Omental fat pad (tissue), 4 donors: Measurements from ENCODE around the gene SPSB3. TPM values are rescaled to one million over a fixed set of nuclear protein-coding genes. Genes with fewer than 3 reads are reported as not detected.

Experiments used
- ATAC-seq: fragments of 150-250 bp; one replicate; pipeline ENCODE4 v1.9.1; 2016; ENCODE audit warnings: mild to moderate bottlenecking, moderate library complexity; ENCODE audit not compliant: low FRiP score
- DNase-seq: peaks from one replicate; pipeline ENCODE4 v3.0.0-alpha.2; 2019; ENCODE audit warnings: low spot score
- CTCF ChIP-seq, 3 donors: fragments of 450-650 bp; IDR thresholded peaks; one replicate each; pipeline ENCODE4 v1.5.1; 2016 to 2017; ENCODE audit warnings: antibody characterized with exemption in 3 of 3, mild to moderate bottlenecking in 3 of 3, moderate library complexity in 2 of 3
- total RNA-seq, 4 donors: library from RNA; depleted of rRNA; stranded (reverse); fragments of >200 nt; gene quantifications; one replicate each; pipeline ENCODE4 v1.1.0, GENCODE V29; 2016

Gene SPSB3
- total RNA-seq, 4 donors from 2014 or later: 39.5 to 88.1 (median 50.7) TPM

GRCh38 chr16:1770328-1771187 lies 11.8 kb downstream of the SPSB3 start:
- DNase-seq: no peak
- ATAC-seq: peak; percentile 69
- TF ChIP-seq CTCF (IDR thresholded peaks at IDR 0.05): no peak

- TF ChIP-seq CTCF (IDR thresholded peaks at IDR 0.05): no peak
- no peak for DNase-seq
- no peak for ATAC-seq
Observed at GRCh38 chr16:1769402-1770300, 12.7 kb downstream of the SPSB3 start.

GRCh38 chr16:1768767-1769401 lies 13.5 kb downstream of the SPSB3 start:
- DNase-seq (no peak), ATAC-seq (no peak)
- no peak for TF ChIP-seq CTCF (IDR thresholded peaks at IDR 0.05)

- no peak for TF ChIP-seq CTCF (IDR thresholded peaks at IDR 0.05)
- ATAC-seq: no peak
- DNase-seq: no peak
Observed at GRCh38 chr16:1768061-1768766, 14.2 kb downstream of the SPSB3 start.

- ATAC-seq (no peak), DNase-seq (no peak)
- no peak for TF ChIP-seq CTCF (IDR thresholded peaks at IDR 0.05)
Observed at GRCh38 chr16:1767116-1767994, 15.0 kb downstream of the SPSB3 start.
